Left hindlimb (tissue), 1 donor: Measurements from ENCODE around the gene CLEC1B.
"Not testable (repeated sequence)": the region's sequence is repeated elsewhere in the genome, so short reads cannot be mapped to it uniquely, and the experiment has no call there.

Source experiments
- DNase-seq: peaks from one replicate; pipeline ENCODE4 v3.0.0-alpha.2; 2018

Gene CLEC1B

GRCh38 chr12:9973949-9974348 is 25.0 kb downstream of the CLEC1B start:
- no peak for DNase-seq

DNA sequence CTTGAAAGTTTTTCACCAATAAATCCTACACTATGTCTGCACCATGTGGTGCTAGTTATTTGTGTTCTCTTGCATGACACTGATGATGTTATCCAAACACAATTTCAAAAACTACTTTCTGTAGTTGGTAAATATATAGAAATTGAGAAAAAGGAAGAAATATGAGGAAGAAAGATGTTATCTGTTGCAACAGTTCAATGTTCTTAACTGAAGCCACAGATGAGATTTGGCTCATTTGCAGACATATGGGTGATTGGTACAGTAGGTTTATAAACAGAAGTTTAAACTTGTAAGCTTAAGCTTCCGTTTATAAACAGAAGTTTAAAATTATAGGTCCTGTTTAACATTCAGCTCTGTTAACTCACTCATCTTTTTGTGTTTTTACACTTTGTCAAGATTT is 27.7 kb downstream of the CLEC1B start, which contains the start of gene CLEC12A:
Gene CLEC12A (plus strand): TSS at position 229 of the 400 bp plus-strand sequence. CDS start 188 bp downstream, outside the sequence.
- no peak for DNase-seq

DNA sequence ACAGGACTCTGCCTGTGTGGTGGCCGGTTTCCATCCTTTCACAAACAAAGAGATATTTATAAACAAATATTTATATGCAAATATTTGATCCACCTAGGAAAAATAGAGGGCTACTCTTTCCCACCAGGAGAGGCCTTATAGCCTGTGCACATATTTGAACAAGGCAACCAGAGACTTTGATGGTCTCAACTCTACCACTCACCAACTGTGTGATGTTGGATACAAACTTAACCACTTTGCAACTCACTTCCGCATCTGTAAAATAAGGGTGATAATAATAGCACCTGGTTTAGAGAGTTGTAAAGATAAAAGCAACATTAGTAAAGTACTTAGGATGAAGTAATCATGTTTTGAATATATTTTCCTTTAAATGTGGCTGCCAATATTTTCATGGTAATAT is 29.2 kb downstream of the CLEC1B start:
- DNase-seq, result no peak

DNA sequence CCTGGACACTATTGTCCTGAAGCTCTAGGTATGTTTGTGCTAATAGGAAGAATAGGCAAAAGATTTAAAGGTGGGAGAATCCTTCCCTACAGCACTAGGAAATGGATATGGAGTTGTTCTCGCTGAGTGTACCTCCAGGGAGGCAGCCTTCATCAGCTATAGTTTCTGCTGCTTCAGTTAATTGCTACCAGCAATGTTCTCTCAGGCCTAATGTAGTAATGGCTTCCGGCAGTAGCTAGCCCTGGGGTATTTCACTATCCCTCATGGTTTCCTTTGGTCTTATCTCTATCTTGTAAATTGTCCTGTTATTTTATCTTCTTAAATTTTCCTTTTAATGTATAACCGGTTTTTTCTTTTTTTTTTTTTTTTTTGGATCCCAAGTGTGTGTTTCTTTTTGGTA is 37.0 kb downstream of the CLEC1B start:
- no peak for DNase-seq

DNA sequence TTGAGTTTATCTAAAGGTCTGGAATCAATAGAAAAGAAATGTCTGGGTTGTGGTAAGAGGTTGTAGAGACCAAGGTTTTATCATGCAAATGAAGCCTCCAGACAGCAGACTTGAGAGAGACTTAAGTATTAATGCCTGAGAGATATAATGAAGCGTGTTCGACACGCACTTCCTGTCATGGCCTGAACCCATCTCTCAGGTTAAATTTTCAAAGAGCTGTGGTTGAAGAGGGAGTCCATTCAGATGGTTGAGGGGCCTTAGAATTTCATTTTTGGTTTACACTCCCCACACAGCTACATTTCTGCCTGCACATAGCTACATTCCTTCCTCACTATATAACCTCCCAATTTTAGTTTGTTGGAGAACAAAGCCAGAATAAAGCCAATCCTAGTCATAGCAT is 37.8 kb downstream of the CLEC1B start:
- DNase-seq, result no peak

DNA sequence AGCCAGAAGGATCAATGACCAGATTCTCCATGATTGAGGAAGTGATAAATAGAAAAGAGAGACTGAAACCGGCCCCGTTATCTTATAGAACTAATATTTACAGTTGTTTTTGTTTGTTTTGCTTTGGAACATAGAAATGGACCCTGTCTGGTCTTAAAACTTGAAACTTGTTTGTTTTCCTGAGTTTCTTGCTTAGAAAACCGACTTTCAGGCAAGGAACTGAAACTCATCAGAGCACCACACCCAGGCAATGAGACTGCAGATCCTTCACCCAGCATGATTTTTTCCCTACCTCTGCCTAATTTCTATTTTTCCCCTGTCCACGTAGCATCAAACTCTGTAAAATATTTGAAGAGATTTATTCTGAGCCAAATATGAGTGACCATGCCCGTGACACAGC is 38.3 kb downstream of the CLEC1B start:
- DNase-seq, result no peak

- no peak for DNase-seq
Observed at GRCh38 chr12:9957834-9958233, 41.1 kb downstream of the CLEC1B start.

- DNase-seq, result not testable (repeated sequence)
Observed at GRCh38 chr12:9952954-9953729, 45.8 kb downstream of the CLEC1B start.

DNA sequence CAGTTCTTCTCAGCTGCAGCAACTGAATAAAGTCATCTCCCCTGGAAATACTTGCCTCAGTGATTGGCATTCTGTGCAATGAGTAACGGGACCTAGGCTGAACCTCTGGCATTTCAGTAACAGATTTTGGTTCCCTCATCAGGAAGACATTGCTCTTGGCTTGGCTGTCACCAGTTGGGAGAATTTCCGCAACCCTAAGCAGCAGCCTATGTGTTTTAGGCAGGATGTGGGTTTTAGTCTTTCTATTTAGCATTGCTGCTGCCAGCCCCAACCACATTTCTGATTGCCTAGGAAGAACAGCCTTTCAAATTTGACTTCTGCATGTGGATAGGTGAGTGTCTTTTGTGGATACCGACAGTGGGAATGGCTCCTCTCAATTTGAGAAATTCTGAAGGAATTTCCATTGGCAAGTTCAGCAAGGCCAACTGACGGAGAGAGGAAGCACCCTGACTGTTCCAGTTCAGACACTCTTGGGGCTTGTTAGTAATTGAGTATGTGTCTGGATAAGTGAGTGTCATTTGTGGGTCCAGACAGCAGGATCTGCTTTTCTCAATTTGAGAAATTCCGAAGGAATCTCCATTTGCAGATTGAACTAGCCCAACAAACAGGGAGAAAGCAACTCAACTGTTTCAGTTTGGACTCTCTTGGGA is 47.8 kb downstream of the CLEC1B start:
- DNase-seq, result peak; percentile 26

DNA sequence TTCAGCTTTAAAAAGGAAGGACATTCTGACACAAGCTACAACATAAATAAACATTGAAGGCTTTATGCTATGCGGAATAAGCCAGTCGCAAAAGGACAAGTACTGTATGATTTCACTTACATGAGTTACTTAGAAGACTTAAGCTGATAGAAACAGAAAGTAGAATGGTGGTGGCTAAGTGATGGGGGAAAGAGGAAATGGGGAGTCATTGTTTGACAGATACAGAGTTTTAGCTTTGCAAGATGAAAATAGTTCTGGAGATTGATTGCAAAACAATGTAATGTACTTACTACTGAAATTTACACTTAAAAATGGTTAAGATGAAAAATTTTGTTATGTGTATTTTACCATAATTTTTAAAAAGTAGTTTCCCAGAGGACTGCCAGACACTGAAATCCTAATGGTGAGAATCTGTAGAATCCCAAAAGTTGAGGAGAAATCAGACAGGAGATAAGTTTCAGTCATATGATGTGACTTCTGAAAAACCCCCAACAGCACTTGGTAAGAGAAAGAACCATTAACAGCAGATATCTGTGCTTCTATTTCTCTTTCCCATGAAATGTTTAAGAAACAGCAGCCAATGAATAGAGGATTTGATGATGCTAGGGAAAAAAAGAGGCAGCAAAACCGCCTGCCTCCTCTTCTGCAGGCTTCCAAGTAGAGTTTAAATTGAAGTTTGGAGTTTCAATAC is 50.2 kb downstream of the CLEC1B start:
- DNase-seq, result no peak

DNA sequence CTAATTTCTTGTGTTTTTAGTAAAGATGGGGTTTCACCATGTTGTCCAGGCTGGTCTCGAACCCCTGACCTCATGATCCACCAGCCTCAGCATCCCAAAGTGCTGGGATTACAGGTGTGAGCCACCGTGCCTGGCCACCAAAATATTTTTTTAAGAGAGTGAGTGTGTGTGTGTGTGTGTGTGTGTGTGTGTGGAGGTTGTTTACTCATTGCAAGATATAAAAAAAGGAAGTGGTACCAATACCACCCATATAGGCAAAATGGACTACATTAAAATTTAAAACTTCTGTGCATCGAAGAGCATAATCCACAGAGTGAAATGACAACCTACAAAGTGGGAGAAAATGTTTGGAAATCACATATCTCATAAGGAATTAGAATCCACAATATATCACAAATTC is 51.2 kb downstream of the CLEC1B start:
- DNase-seq, result no peak

DNA sequence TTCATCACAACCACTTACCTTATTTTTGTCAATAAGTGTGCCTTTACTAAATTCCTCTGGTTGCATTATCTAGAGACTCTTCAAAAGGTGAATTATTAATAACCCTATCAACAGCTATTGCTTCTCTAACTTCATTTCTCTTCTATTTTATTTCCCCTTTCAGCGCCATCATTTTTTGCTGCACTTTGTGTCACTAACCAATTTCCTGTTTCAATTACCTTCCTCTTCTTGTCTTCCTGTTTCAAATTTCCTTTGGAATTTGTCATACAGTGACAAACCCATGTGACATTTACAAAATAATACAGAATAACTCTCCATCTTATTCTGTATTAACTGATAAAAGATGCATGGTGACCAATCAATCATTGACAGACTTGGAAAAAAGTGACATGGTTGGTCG is 54.5 kb downstream of the CLEC1B start:
- DNase-seq, result no peak

GRCh38 chr12:9943240-9943639 is 55.7 kb downstream of the CLEC1B start:
- peak; percentile 29 for DNase-seq
